ENCODE measurements around the gene WIZ. TPM values are rescaled to one million over a fixed set of nuclear protein-coding genes. Genes with fewer than 3 reads are reported as not detected.
"Not testable (repeated sequence)": the region's sequence is repeated elsewhere in the genome, so short reads cannot be mapped to it uniquely, and the experiment has no call there.

The WIZ gene
- total RNA-seq, 1 experiment from 2014 or later: 72.3 TPM

DNA sequence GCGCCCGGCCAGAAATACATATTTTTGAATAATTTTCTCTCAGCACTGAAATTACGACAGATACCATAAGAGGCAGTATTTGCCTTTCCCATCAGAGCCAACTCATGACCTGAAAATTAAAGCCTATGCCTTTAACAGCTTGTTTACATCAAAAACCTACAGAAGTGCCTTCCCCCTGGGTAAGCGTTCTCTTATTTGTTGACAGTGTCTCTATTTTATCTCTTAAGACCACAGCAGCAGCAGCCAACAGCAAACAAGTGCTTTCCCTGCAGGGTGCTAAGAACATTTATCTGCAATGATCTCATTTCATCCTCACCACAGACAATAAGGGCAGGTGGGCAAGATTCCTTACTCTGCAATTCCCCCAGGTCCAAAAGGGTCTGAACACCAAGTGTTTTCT is 36.9 kb downstream of the WIZ start:
- ChIA-PET CTCF (interaction anchor here (1.2 kb wide), 1 partner anchor 143 kb away, joined by 3 read pairs; no protein-coding TSS in a partner anchor), POLR2A (ENCODE audit: low non-redundant PET) (no interaction called here)
- H3K9me3 ChIP-seq (ENCODE audit: low read depth, low read length, poor library complexity, severe bottlenecking): no peaks in the 10 kb centered on the region
- TF ChIP-seq EZH2 (IDR thresholded peaks at IDR 0.05; ENCODE audit: borderline replicate concordance, low read depth, low read length, poor library complexity, severe bottlenecking): no peak
- TF ChIP-seq, protein P1, sequence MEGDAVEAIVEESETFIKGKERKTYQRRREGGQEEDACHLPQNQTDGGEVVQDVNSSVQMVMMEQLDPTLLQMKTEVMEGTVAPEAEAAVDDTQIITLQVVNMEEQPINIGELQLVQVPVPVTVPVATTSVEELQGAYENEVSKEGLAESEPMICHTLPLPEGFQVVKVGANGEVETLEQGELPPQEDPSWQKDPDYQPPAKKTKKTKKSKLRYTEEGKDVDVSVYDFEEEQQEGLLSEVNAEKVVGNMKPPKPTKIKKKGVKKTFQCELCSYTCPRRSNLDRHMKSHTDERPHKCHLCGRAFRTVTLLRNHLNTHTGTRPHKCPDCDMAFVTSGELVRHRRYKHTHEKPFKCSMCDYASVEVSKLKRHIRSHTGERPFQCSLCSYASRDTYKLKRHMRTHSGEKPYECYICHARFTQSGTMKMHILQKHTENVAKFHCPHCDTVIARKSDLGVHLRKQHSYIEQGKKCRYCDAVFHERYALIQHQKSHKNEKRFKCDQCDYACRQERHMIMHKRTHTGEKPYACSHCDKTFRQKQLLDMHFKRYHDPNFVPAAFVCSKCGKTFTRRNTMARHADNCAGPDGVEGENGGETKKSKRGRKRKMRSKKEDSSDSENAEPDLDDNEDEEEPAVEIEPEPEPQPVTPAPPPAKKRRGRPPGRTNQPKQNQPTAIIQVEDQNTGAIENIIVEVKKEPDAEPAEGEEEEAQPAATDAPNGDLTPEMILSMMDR (conservative IDR thresholded peaks at IDR 0.05; ENCODE audit: low read depth, low read length): no peak
- BruUV-seq (replicated peaks): no TSS peak
- DNase-seq (ENCODE audit: low spot score): no peak
- no peak overlapping the region for H3K4me3 ChIP-seq (ENCODE audit: low read depth, low read length, poor library complexity, severe bottlenecking)
- H3K27me3 ChIP-seq (replicated peaks; ENCODE audit: insufficient read depth, low read depth, low read length, poor library complexity): no peaks in the 10 kb centered on the region
- H3K27ac ChIP-seq (ENCODE audit: low read depth, low read length, poor library complexity, severe bottlenecking): peak overlapping the region; percentile 3
- intact Hi-C loops (cut with micrococcal nuclease; ENCODE audit: unreplicated experiment): loop anchor here (10.0 kb wide), 1 partner anchor 148 kb away; no protein-coding TSS in a partner anchor
- H3K36me3 ChIP-seq (ENCODE audit: insufficient read depth, low read length, poor library complexity, severe bottlenecking): peaks cover 43% of the 10 kb centered on the region
- H3K4me1 ChIP-seq (ENCODE audit: insufficient read depth, low read length, poor library complexity, severe bottlenecking): peaks cover 14% of the 10 kb centered on the region

- CTCF ChIA-PET; H3K27ac ChIP-seq (ENCODE audit: low read depth, low read length, poor library complexity, severe bottlenecking); DNase-seq (ENCODE audit: low spot score); BruUV-seq (replicated peaks); H3K4me3 ChIP-seq (ENCODE audit: low read depth, low read length, poor library complexity, severe bottlenecking); H3K27me3 ChIP-seq (replicated peaks; ENCODE audit: insufficient read depth, low read depth, low read length, poor library complexity); H3K9me3 ChIP-seq (ENCODE audit: low read depth, low read length, poor library complexity, severe bottlenecking); H3K4me1 ChIP-seq (ENCODE audit: insufficient read depth, low read length, poor library complexity, severe bottlenecking): not testable (repeated sequence)
- intact Hi-C loops (cut with micrococcal nuclease; ENCODE audit: unreplicated experiment): loop anchor here (10.0 kb wide), 1 partner anchor 147 kb away; no protein-coding TSS in a partner anchor
- POLR2A ChIA-PET (ENCODE audit: low non-redundant PET): interaction anchor here (0.6 kb wide), 1 partner anchor 152 kb away, joined by 4 read pairs; no protein-coding TSS in a partner anchor
- H3K36me3 ChIP-seq (ENCODE audit: insufficient read depth, low read length, poor library complexity, severe bottlenecking): peaks cover 47% of the 10 kb centered on the region
These were observed 38.4 kb downstream of the WIZ start for GRCh38 chr19:15411351-15411750.

DNA sequence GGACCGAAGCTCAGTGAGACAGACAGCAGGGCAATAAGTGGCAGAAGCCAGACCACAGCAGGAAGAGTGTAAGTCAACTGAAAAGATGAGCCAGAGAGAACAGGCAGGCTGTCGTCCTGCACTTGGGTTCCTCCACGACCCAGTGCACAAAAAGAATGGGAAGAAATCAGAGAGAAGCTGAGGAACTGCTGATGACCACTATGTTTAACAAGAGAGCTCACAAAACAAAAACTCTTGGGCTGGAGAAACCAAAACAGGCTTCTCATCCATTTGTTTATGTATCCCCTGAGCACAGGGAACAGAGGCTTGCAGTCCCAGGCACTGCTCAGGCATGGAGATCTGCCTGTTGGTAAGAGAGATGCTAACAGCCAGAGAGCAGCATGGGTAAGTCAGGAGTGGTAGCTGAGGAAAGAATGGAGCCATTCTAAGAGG is 45.0 kb downstream of the WIZ start:
- TF ChIP-seq, protein P1 (conservative IDR thresholded peaks at IDR 0.05; ENCODE audit: low read depth, low read length): no peak
- Histone ChIP-seq H3K27ac (ENCODE audit: low read depth, low read length, poor library complexity, severe bottlenecking) (peak overlapping the region; percentile 24), H3K9me3 (ENCODE audit: low read depth, low read length, poor library complexity, severe bottlenecking) (no peaks in the 10 kb centered on the region), H3K4me1 (ENCODE audit: insufficient read depth, low read length, poor library complexity, severe bottlenecking) (peaks cover 4% of the 10 kb centered on the region), H3K36me3 (ENCODE audit: insufficient read depth, low read length, poor library complexity, severe bottlenecking) (peaks cover 61% of the 10 kb centered on the region), H3K4me3 (ENCODE audit: low read depth, low read length, poor library complexity, severe bottlenecking) (no peak overlapping the region), H3K27me3 (replicated peaks; ENCODE audit: insufficient read depth, low read depth, low read length, poor library complexity) (no peaks in the 10 kb centered on the region)
- DNase-seq (ENCODE audit: low spot score): no peak
- intact Hi-C loops (cut with micrococcal nuclease; ENCODE audit: unreplicated experiment): no loop called here
- no TSS peak for BruUV-seq (replicated peaks)
- ChIA-PET CTCF (no interaction called here), POLR2A (ENCODE audit: low non-redundant PET) (no interaction called here)

DNA sequence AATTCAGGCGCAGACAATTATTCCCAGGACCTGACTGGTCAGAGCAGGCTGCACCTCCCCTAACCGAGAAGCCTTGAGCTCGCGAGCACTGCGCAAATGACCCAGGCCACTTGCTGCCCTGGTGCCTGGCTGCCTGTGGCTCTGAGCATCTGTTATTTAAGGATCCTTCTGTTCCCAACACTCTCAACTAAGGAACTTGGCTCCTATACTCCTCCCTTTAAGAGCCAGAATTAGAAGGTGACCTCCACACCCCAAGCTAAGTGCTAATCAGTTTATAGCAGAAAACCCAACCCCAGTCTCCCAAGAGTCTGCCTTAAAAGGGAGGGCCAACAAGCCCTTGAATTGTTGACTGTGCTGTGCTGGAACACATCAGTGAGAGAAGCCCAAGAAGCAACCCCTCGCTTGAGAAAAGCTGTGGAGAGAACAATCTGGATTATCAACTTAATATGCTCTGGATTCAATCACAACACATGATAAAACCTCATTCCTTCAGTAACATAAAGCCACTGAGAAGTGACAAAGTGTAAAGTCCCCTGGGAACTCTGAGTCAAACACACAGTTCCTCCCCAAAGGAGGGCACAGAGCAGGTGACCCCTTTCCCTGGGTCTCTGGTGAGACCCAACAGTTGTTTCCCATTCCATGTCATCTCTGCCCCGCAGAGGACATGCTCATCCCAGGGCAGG is 45.5 kb downstream of the WIZ start:
- Histone ChIP-seq H3K4me1 (ENCODE audit: insufficient read depth, low read length, poor library complexity, severe bottlenecking) (peaks cover 4% of the 10 kb centered on the region), H3K36me3 (ENCODE audit: insufficient read depth, low read length, poor library complexity, severe bottlenecking) (peaks cover 61% of the 10 kb centered on the region), H3K27ac (ENCODE audit: low read depth, low read length, poor library complexity, severe bottlenecking) (peak overlapping the region; percentile 24), H3K4me3 (ENCODE audit: low read depth, low read length, poor library complexity, severe bottlenecking) (no peak overlapping the region), H3K9me3 (ENCODE audit: low read depth, low read length, poor library complexity, severe bottlenecking) (no peaks in the 10 kb centered on the region), H3K27me3 (replicated peaks; ENCODE audit: insufficient read depth, low read depth, low read length, poor library complexity) (no peaks in the 10 kb centered on the region)
- ChIA-PET CTCF (no interaction called here), POLR2A (ENCODE audit: low non-redundant PET) (interaction anchor here (0.5 kb wide), 1 partner anchor 183 kb away, joined by 3 read pairs; no protein-coding TSS in a partner anchor)
- TF ChIP-seq, protein P1 (conservative IDR thresholded peaks at IDR 0.05; ENCODE audit: low read depth, low read length): no peak
- no peak for TF ChIP-seq EZH2 (IDR thresholded peaks at IDR 0.05; ENCODE audit: borderline replicate concordance, low read depth, low read length, poor library complexity, severe bottlenecking)
- DNase-seq (ENCODE audit: low spot score): no peak
- intact Hi-C loops (cut with micrococcal nuclease; ENCODE audit: unreplicated experiment): no loop called here
- no TSS peak for BruUV-seq (replicated peaks)
